GM21367 (cell line): ENCODE data around the gene CCNL1.

Source experiments
- ATAC-seq: cut with Tn5 transposase; IDR thresholded peaks from one replicate; pipeline ENCODE4 v1.9.1; 2021; ENCODE audit not compliant: unreplicated experiment

CCNL1 gene

DNA sequence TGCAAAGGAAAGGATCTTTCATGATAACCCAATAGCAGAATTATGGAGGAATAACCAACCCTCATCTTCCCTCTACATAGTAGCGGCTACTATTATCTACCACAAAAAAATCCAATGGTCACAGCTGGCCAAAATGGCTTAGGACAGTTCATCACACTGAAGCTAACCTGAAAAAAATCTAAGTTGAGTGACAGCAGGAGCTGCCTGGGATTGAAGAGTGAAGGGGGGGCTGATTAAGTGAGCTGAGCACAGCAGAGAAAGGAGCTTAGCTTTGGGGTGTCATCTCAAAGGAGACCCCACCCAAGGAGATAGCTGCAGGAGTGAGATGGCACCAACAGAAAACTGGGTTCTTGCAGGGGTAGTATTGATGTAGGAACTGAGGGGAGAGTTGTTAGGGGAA, 33.6 kb downstream of the CCNL1 start:
- ATAC-seq, result no peak

DNA sequence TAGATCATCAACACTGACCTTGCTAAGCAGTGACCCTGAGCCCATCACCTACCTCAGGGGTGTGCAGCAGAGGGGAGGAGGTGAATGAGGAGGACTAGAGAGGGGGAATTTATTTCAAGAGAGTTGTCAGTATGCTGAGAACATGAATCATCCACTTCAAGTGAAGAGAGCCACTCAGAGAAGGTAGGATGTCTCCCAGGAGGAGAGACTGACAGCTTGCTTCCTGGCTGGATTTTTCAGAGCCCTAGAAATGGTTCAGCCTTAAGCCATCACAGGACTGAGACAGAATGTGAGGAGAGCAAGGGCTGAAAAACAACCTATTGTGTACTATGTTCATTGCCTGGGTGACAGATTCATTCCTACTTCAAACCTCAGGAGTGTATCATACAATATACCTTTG, 34.8 kb downstream of the CCNL1 start:
- no peak for ATAC-seq

DNA sequence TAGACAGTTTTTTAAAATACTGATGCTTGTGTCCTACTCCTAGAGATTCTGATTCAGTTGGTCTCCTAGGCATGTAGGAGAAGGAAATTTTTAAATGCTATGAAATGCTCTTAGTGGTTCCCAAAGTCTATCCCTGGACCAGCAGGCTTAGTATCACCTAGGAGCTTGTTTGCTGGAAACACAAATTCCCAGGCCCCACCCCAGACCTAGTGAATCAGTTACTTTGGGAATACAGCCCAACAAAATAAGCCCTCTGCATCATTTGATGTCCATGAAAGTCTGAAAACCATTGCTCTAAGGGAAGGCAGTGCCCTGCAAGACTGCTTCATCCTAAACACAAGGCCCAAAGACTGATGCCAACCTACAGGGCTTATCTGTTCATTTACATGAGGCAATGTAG, 36.3 kb downstream of the CCNL1 start:
- no peak for ATAC-seq

DNA sequence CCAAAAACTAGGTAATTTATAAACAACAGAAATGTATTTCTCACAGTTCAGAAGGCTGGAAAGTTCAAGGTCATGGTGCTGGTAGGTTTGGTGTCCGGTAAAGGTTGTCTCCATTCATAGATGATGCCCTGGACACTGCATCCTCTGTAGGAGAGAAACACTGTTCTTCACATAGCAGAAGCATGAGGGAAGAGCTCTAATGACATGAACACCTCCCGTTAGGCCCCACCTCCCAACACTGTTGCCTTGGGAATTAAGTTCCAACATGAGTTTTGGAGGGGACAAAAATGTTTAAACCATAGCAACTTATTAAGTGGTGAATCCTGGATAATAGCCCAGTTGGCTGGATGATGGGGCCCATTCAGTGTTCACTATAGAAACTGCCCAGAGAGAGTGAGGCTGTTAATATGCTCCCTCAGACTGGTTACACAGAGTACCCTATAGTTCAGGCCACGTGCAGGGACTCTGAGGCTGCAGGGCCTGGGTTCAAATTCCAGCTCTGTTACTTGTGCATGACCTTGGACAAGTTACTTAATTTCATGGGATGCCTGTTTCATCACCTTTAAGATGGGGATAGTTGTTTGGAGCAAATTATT, 37.0 kb downstream of the CCNL1 start:
- no peak for ATAC-seq

DNA sequence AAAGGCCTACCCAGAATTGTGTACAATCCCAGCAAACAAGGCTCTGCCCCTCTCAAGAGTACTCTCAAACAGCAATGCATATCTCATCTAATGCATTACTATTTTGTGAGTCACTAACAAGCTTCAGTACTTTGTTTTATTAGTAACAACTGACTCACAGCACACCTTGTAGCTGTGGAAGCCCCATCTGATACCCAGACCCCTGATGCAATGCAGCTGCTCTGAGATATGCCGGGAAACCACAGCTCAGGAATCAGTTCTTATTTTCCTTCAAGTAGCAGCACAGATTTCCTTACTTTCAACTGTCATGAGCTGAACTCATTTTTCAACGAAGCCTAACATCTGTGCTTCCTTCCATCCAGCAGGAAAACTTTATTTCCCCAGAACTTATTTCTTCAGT, 37.8 kb downstream of the CCNL1 start:
- no peak for ATAC-seq

DNA sequence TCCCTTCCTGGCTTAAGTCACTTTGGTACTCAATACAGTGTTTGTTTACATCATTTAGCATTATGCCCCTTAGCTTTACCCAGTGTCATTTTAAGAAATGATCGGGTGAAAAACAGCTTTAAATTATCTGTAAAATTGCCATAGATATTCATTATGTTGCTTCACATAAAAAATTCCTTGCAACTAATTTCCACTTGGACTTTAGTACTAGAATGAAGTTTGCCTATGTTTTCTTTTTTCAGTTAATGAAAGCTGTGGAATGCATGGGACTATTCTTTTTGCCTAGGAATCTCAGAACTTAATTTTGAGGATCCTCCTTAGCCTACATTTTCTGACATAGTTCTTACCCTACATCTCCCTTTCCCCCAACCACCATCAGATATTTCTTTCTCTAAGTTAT, 38.4 kb downstream of the CCNL1 start:
- ATAC-seq, result no peak

DNA sequence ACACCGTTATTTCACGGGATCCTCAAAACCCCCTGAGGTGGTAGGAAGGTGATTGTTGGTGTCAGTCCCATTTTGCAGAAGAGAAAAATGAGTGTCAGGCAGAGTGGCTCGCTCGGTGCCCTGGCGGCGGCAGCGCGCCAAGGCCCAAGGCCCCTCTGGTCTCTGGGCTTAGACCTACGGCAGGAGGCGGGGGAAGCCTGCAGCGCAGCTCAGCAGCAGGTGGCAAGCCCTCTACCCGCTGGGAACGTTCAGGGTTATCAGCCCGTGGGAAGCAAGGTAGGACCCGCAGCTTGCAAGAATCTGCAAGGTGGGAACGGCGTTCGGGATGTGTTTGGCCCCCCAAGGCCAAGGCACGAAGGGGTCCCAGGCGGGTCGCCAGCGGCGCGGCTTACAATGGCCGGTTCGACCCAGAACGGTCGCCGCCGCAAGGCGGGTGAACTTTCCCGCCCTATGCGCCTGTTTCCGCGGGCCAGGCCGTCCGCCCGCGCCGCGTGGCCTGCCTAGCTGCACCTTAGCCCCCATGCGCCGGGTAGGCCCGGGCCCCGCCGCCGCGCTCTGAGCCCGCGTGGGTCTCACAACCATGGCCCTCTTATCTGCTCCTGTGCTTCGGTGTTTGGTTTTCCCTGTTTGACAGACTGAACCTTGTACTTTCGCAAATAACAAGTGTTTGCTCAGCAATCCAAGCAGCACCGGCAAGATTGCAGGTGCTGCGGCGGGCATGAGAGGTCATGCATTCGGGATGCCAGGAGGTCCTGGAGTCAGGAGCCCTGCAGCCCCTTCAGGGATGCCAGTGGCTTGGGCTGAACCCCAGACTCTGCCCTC, 39.7 kb downstream of the CCNL1 start:
- no peak for ATAC-seq

DNA sequence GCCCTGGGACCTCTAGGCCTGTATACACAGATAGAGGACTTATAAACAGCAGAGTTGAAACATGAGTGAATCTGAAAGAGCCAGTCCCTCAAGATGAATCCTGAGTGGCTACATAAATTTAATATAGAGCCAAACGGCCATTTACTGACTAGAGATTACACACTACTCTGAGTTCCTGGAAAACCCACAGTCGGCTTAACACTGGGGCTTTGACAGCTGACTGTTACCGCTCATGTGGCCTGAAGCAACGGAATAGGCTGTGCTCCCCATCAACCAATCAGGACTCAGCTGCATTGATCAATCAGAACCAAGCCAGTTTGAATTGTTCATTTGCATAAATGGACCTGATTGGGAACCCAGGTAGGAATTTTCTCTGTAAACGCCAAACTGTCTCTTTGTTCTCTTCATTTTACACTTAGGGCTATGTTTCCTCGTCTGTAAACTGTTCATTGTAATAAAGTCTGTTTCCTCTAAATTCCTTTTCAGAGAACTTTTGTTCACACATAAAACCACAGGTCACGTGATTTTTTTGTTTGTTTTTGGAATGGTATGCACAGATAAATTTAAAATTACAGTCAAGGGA, 40.5 kb downstream of the CCNL1 start:
- ATAC-seq, result no peak

DNA sequence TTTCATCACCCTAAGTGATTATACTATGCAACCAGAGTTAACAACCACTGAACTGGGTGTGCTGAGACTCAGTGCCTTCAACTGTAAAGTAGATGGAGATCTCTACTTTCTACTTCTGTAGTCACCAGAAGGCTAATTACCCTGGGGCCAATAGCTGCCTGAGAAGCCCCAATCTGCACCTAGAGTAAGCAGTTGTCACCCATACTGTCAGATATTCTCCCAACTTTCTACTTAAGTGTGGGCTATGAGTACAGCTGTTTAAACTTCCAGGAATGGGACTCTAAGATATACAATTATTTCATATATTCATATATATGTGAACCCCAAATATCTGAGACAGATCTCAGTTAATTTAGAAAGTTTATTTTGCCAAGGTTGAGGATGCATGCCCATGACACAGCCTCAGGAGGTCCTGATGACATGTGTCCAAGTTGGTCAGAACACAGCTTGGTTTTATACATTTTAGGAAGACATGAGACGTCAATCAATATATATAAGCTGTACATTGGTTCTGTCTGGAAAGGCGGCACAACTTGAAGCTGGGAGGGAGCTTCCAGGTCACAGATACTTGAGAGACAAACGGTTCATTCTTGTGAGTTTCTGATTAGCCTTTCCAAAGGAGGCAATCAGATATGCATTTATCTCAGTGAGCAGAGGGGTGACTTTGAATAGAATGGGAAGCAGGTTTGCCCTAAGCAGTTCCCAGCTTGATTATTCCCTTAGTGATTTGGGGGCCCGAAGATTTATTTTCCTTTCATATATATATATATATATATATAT, 41.9 kb downstream of the CCNL1 start:
- ATAC-seq, result no peak

DNA sequence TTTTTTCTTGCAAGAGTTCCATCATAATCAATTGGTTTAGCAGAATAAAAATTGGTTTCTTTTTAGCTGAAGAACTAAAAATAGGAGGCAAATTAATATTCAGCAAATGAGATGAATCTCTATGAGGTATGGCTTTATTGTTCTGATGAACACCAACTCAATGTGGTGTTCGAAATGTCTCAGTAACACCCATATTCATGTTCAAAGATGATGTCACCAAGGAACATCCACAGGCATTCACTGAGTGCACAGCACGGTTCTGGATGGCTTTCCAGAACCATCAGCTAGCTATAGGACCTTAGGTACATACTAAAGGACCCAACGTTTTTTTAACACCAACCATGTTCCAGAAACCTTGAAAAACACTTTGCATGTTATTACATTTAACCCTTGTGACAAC, 42.7 kb downstream of the CCNL1 start:
- ATAC-seq, result no peak

DNA sequence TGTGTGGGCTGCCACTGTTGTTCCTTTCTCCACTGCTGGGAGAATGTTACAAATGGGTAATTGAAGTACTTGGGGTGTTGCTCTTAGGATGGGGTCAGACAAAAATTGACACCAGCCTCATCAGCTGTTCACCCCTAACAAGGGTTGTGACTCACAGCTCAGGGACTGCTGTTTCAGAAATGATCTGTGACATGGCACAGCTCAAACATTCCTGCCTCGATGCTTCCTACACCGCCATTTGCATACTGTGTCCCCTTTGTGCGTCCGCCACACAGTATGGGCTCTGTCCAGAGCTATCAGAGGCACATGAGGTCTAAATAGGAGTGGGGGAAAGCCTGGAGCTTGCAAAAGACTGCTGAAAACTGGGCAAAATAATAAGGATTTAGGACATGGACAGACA, 43.9 kb downstream of the CCNL1 start:
- ATAC-seq, result no peak

DNA sequence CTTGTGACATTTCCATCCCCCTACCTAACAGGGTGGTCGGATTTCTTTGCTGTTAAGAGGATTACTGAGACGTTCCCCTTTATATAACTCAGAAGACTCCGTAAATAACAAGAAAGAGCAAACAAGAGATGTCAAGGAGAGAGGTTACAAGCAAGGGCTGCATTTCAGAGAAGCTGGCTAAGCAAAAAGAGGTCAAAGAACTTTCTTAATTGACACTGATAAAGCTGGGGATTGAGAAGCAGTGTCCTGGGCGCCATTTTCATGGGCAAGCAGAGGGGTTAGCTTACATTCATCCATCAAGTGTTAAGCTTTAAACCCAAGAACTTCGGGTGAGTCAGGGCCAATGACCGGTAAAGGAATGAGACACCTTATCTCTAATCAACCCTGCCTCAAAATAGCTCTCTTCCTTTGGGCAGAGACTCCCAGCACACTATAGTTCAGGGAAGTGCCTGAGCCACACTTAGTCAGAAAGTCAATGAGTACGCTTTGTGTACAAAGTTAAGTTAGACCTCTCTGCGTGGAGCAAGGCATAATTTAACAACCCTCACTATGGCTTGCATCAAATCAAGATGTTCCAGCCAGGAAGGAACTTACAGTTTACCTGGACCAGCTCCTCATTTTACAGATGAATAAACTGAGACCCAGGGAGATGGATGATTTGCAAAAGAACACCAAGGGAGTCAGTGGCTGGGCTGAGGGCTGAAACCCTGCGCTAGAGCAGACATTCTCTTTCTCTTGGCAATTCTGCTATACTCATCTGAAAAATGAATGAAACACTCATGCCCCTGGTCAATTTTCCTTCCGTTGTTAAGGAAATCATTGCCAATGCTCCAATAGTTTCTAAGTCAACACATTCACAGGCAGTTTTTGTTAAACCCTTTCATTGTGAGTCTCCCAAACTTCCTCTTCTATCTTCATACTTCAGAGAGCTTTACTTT, 44.6 kb downstream of the CCNL1 start:
- no peak for ATAC-seq

DNA sequence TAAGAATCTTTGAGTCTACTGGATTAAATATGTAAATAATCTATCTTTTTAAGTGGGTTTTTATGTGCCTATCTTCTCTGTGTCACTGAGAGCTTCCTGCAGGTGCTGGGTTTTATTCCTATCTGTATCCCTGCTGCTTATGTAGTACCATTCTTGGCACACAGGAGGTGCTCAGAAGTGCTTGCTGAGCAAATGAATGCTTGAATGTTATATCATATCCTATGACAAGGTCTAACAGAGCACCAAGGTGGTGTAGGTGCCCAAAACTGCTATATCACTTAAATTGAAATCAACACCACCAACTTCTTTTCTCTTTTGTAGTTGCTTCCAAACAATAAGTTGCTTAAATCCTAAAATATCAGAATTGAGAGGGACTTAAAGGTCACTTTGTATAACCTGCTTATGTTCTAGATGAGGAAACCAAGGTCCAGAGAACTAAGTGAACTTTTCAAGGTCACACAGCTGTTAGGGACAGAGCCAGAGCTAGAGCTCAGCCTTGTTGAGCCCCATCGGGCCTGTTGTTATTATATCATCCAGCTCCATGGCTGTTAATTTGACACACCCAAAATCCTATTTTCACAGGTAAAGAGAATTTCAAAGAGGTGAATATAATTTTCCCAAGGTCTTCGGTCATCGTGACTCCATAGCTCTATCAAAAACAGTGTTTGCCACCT, 46.0 kb downstream of the CCNL1 start:
- ATAC-seq, result no peak

DNA sequence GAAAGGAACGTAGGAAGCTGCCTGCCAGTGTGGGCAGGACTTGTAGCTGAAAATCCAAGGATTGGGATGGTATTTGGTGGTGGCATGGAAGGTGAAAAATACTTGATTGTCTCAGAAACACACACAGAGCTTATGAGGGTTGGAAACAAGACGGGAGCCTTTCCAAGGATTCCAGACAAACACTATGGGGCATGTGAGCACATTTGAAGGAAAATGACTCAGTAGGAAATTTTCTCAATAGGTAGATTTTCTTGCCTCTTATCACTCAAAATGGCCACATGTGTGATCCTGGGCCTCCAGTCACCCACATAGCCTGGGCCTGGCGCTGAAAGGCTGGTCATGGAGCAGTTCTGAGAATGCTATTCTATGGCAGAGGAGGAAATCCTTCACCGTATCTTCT, 47.4 kb downstream of the CCNL1 start:
- no peak for ATAC-seq

DNA sequence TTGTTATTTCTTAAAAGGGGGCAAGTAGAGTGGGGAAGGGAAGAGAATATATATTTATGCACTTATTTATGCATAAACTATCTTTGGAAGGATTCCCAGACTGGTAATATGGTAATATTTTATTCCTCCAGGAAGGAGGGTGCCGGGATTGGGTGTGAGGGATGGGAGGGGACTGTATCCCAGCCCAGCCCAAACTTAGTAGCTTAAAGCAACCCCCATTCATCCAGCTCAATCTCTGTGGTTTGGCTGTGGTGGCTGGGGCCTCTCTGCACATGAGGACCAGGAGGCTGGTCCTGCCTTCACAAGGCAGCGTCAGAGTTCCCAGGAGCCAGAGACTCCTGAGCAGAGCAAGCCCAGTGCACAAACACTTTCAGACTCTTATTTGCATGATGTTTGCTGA, 48.4 kb downstream of the CCNL1 start:
- no peak for ATAC-seq

DNA sequence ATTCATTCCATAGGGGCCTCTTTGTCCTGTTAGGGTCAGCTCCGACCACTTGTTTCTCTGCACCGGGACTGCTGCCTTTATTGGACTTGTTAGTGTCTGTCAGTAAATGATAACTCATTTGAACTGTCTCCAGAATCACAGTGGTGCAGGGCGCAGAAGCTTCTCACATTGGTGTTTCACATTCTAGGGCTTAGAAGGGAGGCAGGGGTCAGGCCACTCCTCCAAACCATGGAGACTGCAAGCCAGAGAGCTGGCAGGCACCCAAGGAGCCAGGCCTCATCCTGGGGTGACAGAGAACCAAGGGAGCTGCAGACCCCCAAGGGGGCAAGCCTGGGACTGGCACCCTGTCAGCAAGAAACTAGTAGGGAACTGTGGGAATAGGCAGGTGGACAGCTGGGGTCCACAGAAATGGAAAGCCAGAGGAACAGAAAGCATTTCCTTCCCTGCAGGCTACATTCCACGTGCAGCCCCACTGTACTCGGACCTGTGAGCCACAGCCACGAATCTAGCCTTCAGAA, 49.1 kb downstream of the CCNL1 start:
- ATAC-seq, result no peak

DNA sequence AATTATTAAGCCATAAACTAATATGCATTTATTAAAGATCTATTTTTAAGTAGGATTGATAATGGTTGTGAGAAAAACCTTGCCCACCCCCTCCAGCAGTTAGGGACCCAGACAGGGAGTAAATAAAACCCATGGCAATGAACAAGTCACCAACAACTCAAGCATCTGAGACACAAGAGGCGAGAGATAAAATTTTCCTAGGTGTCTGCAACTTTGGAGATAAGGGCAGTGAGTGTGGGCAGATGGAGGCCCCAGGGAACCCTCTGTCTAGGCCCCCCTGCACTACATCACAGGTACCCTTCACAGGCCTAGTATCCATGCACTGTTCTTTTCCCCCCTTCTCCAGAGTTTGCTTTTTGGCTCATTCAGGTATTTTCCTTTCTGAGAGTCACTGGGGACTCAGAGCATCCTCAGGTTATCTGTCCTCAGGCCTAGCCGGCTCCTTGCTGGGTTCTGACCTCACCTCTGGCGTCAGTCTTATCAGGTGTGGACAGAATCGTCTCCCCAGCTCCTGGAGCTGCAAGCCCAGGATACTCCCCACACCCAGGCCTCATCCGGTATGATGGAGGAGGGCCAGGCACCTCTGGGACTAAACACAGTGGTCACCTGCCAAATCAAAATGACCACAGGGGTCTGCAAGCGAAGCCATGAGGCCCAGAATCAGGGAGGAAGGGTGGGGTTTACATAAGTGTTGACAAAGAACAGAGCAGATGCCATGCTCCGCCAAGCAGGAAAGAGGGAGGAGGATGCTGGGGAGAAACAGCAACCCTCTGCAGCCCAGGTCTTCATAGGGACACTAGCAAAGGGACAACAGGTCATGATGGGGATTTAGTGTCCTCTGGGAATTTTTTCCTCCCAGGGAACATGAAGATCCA, 50.4 kb downstream of the CCNL1 start:
- no peak for ATAC-seq

DNA sequence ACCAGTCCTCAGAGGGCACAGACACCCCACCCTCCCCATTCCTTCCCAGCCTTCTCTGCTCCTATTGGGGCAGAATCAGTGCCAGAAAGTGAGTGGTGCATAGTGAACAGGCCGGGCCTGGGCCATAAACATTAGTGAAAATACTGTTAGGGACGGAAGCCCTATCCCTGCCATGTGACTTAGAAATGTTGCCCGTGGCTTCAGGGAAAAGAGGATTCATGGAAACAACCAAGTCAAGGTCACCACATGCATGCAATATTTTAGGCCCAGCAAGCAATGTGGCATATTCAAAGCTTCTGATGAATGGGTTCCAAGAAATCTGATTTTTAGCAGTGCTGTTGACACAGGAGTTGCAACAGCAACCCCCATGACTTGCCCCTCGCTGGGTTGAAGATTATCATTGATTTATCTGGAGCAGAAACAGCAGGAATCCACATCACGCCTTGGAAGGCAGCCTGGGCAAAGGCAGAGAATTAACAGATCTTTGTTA, 52.3 kb downstream of the CCNL1 start:
- ATAC-seq, result no peak

DNA sequence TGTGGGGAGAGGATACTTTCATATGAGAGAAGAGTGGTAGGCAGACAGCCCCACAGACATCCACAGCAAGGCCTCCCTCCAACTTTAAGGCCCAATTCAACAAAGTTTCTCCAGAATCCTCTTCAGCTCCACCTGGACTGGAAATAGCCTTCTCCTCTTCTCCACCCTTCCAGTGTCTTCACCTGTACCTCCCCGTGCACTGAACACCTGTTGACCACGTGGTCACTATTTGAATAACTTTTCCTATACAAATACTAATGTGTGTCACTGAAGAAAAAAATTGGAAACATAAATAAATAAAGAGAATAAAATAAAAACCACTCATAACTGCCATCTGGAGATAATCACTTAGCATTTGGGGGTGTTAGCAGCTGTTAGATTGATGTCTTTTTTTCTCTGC, 52.9 kb downstream of the CCNL1 start:
- ATAC-seq, result no peak
